ENCODE data around the gene MCOLN3.

MCOLN3 gene

GRCh38 chr1:84972377-84972987, 75.8 kb downstream of the MCOLN3 start:
- no peak for DNase-seq (ENCODE audit: insufficient read length, low spot score)
- TF ChIP-seq, protein P1, sequence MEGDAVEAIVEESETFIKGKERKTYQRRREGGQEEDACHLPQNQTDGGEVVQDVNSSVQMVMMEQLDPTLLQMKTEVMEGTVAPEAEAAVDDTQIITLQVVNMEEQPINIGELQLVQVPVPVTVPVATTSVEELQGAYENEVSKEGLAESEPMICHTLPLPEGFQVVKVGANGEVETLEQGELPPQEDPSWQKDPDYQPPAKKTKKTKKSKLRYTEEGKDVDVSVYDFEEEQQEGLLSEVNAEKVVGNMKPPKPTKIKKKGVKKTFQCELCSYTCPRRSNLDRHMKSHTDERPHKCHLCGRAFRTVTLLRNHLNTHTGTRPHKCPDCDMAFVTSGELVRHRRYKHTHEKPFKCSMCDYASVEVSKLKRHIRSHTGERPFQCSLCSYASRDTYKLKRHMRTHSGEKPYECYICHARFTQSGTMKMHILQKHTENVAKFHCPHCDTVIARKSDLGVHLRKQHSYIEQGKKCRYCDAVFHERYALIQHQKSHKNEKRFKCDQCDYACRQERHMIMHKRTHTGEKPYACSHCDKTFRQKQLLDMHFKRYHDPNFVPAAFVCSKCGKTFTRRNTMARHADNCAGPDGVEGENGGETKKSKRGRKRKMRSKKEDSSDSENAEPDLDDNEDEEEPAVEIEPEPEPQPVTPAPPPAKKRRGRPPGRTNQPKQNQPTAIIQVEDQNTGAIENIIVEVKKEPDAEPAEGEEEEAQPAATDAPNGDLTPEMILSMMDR (IDR thresholded peaks at IDR 0.05; ENCODE audit: insufficient read depth, missing control alignments) = no peak
- FAIRE-seq = no peak

- DNase-seq (ENCODE audit: insufficient read length, low spot score) (no peak), FAIRE-seq (no peak)
- TF ChIP-seq, protein P1 (IDR thresholded peaks at IDR 0.05; ENCODE audit: insufficient read depth, missing control alignments) = no peak
Measured at GRCh38 chr1:84971957-84972356, 76.3 kb downstream of the MCOLN3 start.

DNA sequence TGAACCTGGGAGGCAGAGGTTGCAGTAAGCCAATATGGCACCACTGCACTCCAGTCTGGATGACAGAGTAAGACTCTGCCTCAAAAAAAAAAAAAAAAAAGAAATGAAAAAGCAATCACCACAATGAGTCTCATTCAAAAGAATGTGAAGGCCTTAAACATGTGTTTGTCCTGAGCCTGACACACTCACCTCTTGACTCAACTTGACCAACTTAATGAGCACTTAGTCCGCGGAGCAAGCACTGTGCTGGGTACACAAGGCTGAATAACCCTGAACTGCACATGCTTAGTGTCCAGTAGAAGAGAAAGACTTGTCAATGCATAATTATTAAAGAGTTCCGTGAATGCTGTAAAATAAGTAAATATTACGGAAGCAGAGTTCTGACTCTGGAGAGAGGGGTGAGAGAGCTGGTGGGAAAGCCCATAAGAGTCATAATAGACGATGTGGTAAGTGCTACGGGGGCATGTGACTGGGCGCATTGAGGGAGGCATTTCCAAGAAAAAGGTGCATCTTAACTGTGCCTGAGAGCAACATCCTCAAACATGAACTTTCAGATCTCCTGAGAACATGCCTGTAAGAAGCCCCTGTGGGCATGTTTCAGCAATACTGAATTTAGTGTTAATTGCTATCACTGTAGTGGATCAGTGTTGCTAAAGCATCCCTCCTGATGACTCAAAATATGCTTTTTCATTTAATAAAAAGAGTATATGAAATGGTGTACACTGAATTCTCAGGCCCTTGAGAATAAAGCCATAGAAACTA, 78.6 kb downstream of the MCOLN3 start:
- FAIRE-seq (no peak), DNase-seq (ENCODE audit: insufficient read length, low spot score) (no peak)
- TF ChIP-seq, protein P1 (IDR thresholded peaks at IDR 0.05; ENCODE audit: insufficient read depth, missing control alignments) = no peak

DNA sequence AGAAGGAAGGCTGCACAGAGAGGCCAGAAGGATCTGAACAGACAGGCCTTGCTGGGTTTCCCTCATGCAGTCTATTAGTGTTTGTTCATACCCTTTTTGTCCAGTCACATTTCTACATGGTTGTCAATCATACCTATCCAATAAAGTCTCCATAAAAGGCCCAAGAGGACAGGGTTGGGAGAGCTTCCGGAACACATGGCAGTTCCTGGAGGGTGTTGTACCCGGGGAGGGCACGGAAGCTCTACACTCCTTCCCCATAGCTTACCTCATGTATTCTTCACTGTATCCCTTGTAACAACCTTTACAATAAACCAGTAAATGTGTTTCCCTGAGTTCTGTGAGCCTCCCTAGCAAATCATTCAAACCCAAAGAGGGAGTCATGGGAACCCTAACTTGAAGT, 79.4 kb downstream of the MCOLN3 start:
- DNase-seq (ENCODE audit: insufficient read length, low spot score) = no peak
- TF ChIP-seq, protein P1 (IDR thresholded peaks at IDR 0.05; ENCODE audit: insufficient read depth, missing control alignments) = no peak
- FAIRE-seq = no peak

DNA sequence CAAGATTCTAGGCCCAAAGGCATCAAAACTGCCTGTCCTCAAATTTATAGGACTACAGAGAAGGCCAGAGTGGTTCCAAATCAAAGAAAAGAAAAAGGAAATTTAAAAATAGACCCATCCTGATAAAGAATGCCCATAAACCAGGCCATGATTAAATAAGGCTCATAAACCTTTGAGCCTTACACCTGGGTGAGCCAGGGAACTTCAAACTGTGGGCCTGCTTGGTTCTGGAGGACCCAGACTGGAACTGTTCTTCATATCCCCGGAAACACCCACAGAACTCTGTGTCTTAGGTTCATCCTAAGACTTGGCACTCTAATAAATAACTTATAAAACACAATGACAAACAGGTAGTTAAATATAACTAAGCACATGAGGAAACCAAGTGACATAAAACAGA, 80.2 kb downstream of the MCOLN3 start:
- no peak for FAIRE-seq
- no peak for DNase-seq (ENCODE audit: insufficient read length, low spot score)
- TF ChIP-seq, protein P1 (IDR thresholded peaks at IDR 0.05; ENCODE audit: insufficient read depth, missing control alignments) = no peak

Data from D721Med (cell line).